ENCODE data around the gene GLI3. TPM values are rescaled to one million over a fixed set of nuclear protein-coding genes. Genes with fewer than 3 reads are reported as not detected.

Gene GLI3
- total RNA-seq, 1 donor from 2014 or later: 5.5 TPM

GRCh38 chr7:42134276-42134876, 102.6 kb downstream of the GLI3 start:
- Histone ChIP-seq H3K4me3 (no peak overlapping the region), H3K27ac (replicated peaks) (no peak overlapping the region), H3K9me3 (replicated peaks) (peaks cover 13% of the 10 kb centered on the region), H3K36me3 (peaks cover 4% of the 10 kb centered on the region), H3K27me3 (ENCODE audit: low read depth) (no peaks in the 10 kb centered on the region), H3K4me1 (peaks cover 25% of the 10 kb centered on the region)
- intact Hi-C loops (cut with micrococcal nuclease): no loop called here
- no peak for TF ChIP-seq CTCF (IDR thresholded peaks at IDR 0.05; ENCODE audit: borderline replicate concordance)
- no peak for DNase-seq

GRCh38 chr7:42133321-42133720, 103.7 kb downstream of the GLI3 start:
- TF ChIP-seq CTCF (IDR thresholded peaks at IDR 0.05; ENCODE audit: borderline replicate concordance): no peak
- H3K27me3 ChIP-seq (ENCODE audit: low read depth): no peaks in the 10 kb centered on the region
- intact Hi-C loops (cut with micrococcal nuclease): no loop called here
- peaks cover 4% of the 10 kb centered on the region for H3K36me3 ChIP-seq
- H3K27ac ChIP-seq (replicated peaks): no peak overlapping the region
- no peak overlapping the region for H3K4me3 ChIP-seq
- H3K9me3 ChIP-seq (replicated peaks): peaks cover 13% of the 10 kb centered on the region
- H3K4me1 ChIP-seq: peaks cover 17% of the 10 kb centered on the region
- DNase-seq: no peak

- no peak overlapping the region for H3K4me3 ChIP-seq
- TF ChIP-seq CTCF (IDR thresholded peaks at IDR 0.05; ENCODE audit: borderline replicate concordance): no peak
- H3K27ac ChIP-seq (replicated peaks): no peak overlapping the region
- DNase-seq: no peak
- intact Hi-C loops (cut with micrococcal nuclease): no loop called here
- peaks cover 13% of the 10 kb centered on the region for H3K9me3 ChIP-seq (replicated peaks)
- H3K27me3 ChIP-seq (ENCODE audit: low read depth): no peaks in the 10 kb centered on the region
- H3K36me3 ChIP-seq: peaks cover 4% of the 10 kb centered on the region
- H3K4me1 ChIP-seq: no peaks in the 10 kb centered on the region
Measured at GRCh38 chr7:42128703-42129102, 108.3 kb downstream of the GLI3 start.

GRCh38 chr7:42127232-42127622, 109.8 kb downstream of the GLI3 start:
- DNase-seq: no peak
- Histone ChIP-seq H3K36me3 (peaks cover 4% of the 10 kb centered on the region), H3K27ac (replicated peaks) (no peak overlapping the region), H3K9me3 (replicated peaks) (peaks cover 13% of the 10 kb centered on the region), H3K4me1 (no peaks in the 10 kb centered on the region), H3K27me3 (ENCODE audit: low read depth) (no peaks in the 10 kb centered on the region), H3K4me3 (no peak overlapping the region)
- TF ChIP-seq CTCF (IDR thresholded peaks at IDR 0.05; ENCODE audit: borderline replicate concordance): no peak
- intact Hi-C loops (cut with micrococcal nuclease): no loop called here

GRCh38 chr7:42126475-42127231, 110.4 kb downstream of the GLI3 start:
- intact Hi-C loops (cut with micrococcal nuclease): no loop called here
- H3K4me3 ChIP-seq: no peak overlapping the region
- peaks cover 4% of the 10 kb centered on the region for H3K36me3 ChIP-seq
- H3K27ac ChIP-seq (replicated peaks): no peak overlapping the region
- no peaks in the 10 kb centered on the region for H3K4me1 ChIP-seq
- H3K27me3 ChIP-seq (ENCODE audit: low read depth): no peaks in the 10 kb centered on the region
- no peak for DNase-seq
- TF ChIP-seq CTCF (IDR thresholded peaks at IDR 0.05; ENCODE audit: borderline replicate concordance): no peak
- peaks cover 13% of the 10 kb centered on the region for H3K9me3 ChIP-seq (replicated peaks)

Data from left ventricle myocardium inferior (tissue), 1 donor.